Ishikawa (cell line): ENCODE measurements around the gene PDE2A.

Source experiments
- CEBPB ChIP-seq: IDR thresholded peaks from 2 replicates; pipeline ENCODE4 v1.6.1; 2012
- CREB1 ChIP-seq: IDR thresholded peaks from 2 replicates; pipeline ENCODE4 v1.6.1; 2012; ENCODE audit warnings: low read depth
- EGR1 ChIP-seq: IDR thresholded peaks from 2 replicates; pipeline ENCODE4 v1.6.1; 2012
- EP300 ChIP-seq: IDR thresholded peaks from 2 replicates; pipeline ENCODE4 v1.6.1; 2012; ENCODE audit warnings: borderline replicate concordance
- FOXM1 ChIP-seq: IDR thresholded peaks from 2 replicates; pipeline ENCODE4 v1.6.1; 2012; ENCODE audit warnings: low read depth, borderline replicate concordance
- MAX ChIP-seq: IDR thresholded peaks from 2 replicates; pipeline ENCODE4 v1.6.1; 2012
- NFIC ChIP-seq: IDR thresholded peaks from 2 replicates; pipeline ENCODE4 v1.6.1; 2012
- RAD21 ChIP-seq: IDR thresholded peaks from 2 replicates; pipeline ENCODE4 v1.6.1; 2012; ENCODE audit warnings: low read depth
- REST ChIP-seq: IDR thresholded peaks from 2 replicates; pipeline ENCODE4 v1.6.1; 2012; ENCODE audit warnings: low read depth, mild to moderate bottlenecking
- TAF1 ChIP-seq: IDR thresholded peaks from 2 replicates; pipeline ENCODE4 v1.6.1; 2012; ENCODE audit warnings: low read depth, mild to moderate bottlenecking
- TCF12 ChIP-seq: IDR thresholded peaks from 2 replicates; pipeline ENCODE4 v1.6.1; 2012; ENCODE audit warnings: low read depth
- TEAD4 ChIP-seq: IDR thresholded peaks from 2 replicates; pipeline ENCODE4 v1.6.1; 2012
- USF1 ChIP-seq: IDR thresholded peaks from 2 replicates; pipeline ENCODE4 v1.6.1; 2012
- YY1 ChIP-seq: IDR thresholded peaks from 2 replicates; pipeline ENCODE4 v1.6.1; 2012; ENCODE audit warnings: low read depth
- ZBTB7A ChIP-seq: IDR thresholded peaks from 2 replicates; pipeline ENCODE4 v1.6.1; 2012; ENCODE audit warnings: low read depth

The PDE2A gene

GRCh38 chr11:72569966-72570892, 104.0 kb downstream of the PDE2A start:
- TF ChIP-seq TEAD4 (peak; percentile 46; the same call in 1 of the 2 replicates), REST (no peak), EP300 (peak; percentile 53; the same call in 1 of the 2 replicates), TCF12 (peak; percentile 65), NFIC (no peak)

GRCh38 chr11:72568861-72569260, 105.4 kb downstream of the PDE2A start:
- TF ChIP-seq NFIC = no peak
- no peak for TF ChIP-seq EGR1
- no peak for TF ChIP-seq MAX
- no peak for TF ChIP-seq FOXM1

- no peak for TF ChIP-seq EP300
These were observed 111.8 kb downstream of the PDE2A start for GRCh38 chr11:72562431-72562830.

- no peak for TF ChIP-seq TAF1
- no peak for TF ChIP-seq TEAD4
These were observed 112.4 kb downstream of the PDE2A start for GRCh38 chr11:72561856-72562255.

GRCh38 chr11:72556433-72556832, 117.8 kb downstream of the PDE2A start:
- TF ChIP-seq TEAD4 = no peak
- TF ChIP-seq FOXM1 = no peak
- TF ChIP-seq CREB1 = no peak
- no peak for TF ChIP-seq MAX
- TF ChIP-seq CEBPB = no peak
- TF ChIP-seq TAF1 = no peak
- no peak for TF ChIP-seq USF1

GRCh38 chr11:72553706-72554105, 120.5 kb downstream of the PDE2A start:
- TF ChIP-seq EP300 (no peak), TCF12 (no peak), TAF1 (no peak), MAX (no peak), USF1 (no peak), RAD21 (peak; percentile 60)

- TF ChIP-seq TEAD4 (no peak), TCF12 (no peak)
These were observed 121.8 kb downstream of the PDE2A start for GRCh38 chr11:72552399-72552910.

GRCh38 chr11:72551571-72551970, 122.7 kb downstream of the PDE2A start:
- TF ChIP-seq TEAD4 (no peak), CREB1 (no peak), RAD21 (no peak)

- TF ChIP-seq TAF1 (no peak), YY1 (no peak), CREB1 (no peak), EP300 (no peak), TEAD4 (no peak), EGR1 (no peak), USF1 (no peak), RAD21 (no peak), FOXM1 (no peak), CEBPB (no peak), NFIC (no peak), REST (no peak), MAX (no peak), ZBTB7A (no peak), TCF12 (no peak)
These were observed 125.8 kb downstream of the PDE2A start for GRCh38 chr11:72548463-72548862.
